ENCODE measurements around the gene GDF9.

GDF9 gene

DNA sequence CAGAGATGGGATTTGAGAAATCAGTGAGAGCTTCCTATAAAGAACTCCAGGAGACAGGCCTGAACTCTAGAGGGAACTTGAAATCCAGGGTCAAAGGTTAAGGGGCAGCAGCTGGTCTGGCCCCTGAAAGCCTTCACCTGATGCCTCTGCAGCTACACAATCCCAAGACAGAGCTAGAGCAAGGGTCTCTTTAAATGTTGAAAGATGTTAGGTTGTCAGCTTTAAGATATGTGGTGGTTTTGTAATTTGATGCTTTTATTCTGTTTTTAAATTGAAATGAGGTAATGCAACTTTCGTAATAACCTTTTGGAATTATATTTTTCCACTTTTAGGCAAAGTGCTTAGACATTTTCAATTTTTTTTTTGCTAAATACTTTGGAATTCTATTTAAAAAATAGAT is 50.8 kb downstream of the GDF9 start:
- DNase-seq (ENCODE audit: low read depth), result no peak
- no peak overlapping the region for H3K4me3 ChIP-seq (ENCODE audit: low read depth, low read length)
- TF ChIP-seq, protein P1, sequence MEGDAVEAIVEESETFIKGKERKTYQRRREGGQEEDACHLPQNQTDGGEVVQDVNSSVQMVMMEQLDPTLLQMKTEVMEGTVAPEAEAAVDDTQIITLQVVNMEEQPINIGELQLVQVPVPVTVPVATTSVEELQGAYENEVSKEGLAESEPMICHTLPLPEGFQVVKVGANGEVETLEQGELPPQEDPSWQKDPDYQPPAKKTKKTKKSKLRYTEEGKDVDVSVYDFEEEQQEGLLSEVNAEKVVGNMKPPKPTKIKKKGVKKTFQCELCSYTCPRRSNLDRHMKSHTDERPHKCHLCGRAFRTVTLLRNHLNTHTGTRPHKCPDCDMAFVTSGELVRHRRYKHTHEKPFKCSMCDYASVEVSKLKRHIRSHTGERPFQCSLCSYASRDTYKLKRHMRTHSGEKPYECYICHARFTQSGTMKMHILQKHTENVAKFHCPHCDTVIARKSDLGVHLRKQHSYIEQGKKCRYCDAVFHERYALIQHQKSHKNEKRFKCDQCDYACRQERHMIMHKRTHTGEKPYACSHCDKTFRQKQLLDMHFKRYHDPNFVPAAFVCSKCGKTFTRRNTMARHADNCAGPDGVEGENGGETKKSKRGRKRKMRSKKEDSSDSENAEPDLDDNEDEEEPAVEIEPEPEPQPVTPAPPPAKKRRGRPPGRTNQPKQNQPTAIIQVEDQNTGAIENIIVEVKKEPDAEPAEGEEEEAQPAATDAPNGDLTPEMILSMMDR (IDR thresholded peaks at IDR 0.05; ENCODE audit: insufficient read depth, low read depth, low read length, missing control alignments), result no peak

DNA sequence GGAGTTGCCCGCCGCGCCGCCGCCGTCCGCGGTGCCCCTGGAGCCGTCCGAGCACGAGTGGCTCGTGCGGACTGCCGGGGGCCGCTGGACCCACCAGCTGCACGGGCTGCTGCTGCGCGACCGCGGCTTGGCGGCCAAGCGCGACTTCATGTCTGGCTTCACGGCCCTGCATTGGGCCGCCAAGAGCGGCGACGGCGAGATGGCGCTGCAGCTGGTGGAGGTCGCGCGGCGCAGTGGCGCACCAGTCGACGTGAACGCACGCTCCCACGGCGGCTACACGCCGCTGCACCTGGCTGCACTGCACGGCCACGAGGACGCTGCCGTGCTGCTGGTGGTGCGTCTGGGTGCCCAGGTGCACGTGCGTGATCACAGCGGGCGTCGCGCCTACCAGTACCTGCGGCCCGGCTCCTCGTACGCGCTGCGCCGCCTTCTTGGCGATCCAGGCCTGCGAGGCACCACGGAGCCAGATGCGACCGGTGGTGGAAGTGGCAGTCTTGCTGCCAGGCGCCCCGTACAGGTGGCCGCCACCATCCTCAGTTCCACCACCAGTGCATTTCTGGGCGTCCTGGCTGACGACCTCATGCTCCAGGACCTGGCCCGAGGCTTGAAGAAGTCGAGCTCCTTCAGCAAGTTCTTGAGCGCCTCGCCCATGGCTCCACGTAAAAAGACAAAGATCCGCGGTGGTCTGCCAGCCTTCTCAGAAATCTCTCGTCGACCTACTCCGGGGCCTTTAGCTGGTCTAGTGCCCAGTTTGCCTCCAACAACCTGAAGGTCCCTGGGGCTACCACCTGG is 51.6 kb downstream of the GDF9 start:
- no peak overlapping the region for H3K4me3 ChIP-seq (ENCODE audit: low read depth, low read length)
- TF ChIP-seq, protein P1 (IDR thresholded peaks at IDR 0.05; ENCODE audit: insufficient read depth, low read depth, low read length, missing control alignments), result no peak
- DNase-seq (ENCODE audit: low read depth), result no peak

DNA sequence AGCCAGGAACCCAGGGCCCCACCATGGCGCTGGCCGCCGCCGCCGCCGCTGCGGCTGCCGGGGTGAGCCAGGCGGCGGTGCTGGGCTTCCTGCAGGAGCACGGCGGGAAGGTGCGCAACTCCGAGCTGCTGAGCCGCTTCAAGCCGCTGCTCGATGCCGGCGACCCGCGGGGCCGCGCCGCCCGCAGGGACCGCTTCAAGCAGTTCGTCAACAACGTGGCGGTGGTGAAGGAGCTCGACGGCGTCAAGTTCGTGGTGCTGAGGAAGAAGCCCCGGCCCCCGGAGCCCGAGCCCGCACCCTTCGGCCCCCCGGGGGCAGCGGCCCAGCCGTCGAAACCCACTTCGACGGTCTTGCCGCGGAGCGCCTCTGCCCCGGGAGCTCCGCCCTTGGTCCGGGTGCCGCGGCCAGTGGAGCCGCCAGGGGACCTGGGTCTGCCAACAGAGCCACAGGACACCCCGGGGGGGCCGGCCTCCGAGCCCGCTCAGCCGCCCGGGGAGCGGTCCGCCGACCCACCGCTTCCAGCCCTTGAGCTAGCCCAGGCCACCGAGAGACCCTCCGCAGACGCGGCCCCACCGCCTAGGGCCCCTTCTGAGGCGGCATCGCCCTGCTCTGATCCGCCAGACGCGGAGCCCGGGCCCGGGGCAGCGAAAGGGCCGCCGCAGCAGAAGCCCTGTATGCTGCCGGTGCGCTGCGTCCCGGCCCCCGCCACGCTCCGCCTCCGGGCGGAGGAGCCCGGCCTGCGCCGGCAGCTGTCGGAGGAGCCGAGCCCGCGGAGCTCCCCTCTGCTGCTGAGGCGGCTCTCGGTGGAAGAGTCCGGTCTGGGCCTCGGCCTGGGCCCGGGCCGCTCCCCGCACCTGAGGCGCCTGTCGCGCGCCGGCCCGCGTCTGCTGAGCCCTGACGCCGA is 52.4 kb downstream of the GDF9 start:
- peak overlapping the region; percentile 11; the same call in 1 of the 2 replicates for H3K4me3 ChIP-seq (ENCODE audit: low read depth, low read length)
- peak; percentile 56 for DNase-seq (ENCODE audit: low read depth)
- TF ChIP-seq, protein P1 (IDR thresholded peaks at IDR 0.05; ENCODE audit: insufficient read depth, low read depth, low read length, missing control alignments), result no peak

DNA sequence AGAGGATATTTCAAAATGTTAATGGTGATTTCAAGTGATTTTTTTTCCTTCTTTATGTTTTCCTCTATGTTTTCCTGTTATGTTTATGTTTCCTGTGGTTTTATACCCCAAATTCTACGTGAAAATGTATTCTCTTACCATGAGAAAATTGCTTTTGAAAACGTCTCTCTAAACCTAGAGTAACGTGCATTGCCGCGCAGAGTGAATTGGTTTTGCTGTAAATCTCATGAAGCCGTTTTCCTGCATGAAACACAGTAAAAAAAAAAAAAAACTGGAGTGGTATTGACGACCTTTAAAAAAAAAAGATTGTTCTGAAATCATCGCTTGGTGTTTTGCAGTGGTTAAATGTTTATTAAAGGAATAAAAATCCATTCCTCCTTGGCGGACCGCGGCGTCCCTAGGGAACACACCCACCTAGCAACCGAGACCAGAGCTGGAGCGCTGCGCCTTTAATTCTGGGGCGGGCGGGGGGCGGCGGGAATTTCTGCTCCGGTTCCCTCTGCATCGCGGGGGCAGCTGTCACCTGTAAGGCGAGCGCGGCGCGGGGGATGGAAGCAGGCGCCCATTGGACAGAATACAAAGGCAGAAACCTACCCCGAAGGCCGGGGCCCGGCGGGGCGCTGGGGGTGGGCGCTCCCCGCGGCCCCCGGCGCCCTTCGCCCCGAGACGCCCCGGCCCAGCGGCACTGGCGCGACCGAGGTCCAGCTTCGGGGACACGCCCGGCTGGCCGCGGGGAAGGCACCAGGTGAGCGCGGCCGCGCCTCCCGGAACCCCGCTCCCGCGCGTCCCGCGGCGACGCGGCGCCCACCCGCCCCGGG is 53.3 kb downstream of the GDF9 start, which contains the start of gene SOWAHA:
TSS of gene SOWAHA (plus strand) at position 522 of the 818 bp plus-strand sequence. CDS start 320 bp downstream, outside the sequence.
- H3K4me3 ChIP-seq (ENCODE audit: low read depth, low read length), result peak within 1 kb of the TSS; percentile 17
- no peak for DNase-seq (ENCODE audit: low read depth)
- TF ChIP-seq, protein P1 (IDR thresholded peaks at IDR 0.05; ENCODE audit: insufficient read depth, low read depth, low read length, missing control alignments), result no peak

DNA sequence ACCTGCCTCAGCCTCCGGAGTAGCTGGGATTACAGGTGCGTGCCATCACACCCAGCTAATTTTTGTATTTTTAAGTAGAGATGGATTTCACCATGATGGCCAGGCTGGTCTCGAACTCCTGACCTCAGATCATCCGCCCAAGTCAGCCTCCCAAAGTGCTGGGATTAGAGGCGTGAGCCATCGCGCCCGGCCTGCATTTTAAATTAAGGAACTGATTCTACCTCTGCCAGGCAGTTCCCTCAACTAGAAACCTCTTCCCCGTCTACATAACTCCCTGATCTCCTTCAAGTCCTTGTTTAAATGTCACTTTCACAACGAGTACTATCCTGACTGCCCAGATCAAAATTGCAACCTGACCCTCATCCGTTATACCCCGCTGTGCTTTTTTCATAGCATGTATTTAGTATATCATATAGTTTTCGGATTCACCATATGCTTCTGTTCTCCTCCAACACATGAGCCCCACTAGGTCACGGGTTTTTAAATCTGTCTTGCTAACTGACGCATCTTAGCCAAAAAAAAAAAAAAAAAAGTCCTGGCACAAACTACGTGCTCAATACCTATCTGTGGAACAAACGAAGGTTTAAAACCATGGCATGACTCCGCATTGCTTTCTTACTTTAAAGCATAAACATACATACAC is 54.0 kb downstream of the GDF9 start:
- no peak for DNase-seq (ENCODE audit: low read depth)
- H3K4me3 ChIP-seq (ENCODE audit: low read depth, low read length), result no peak overlapping the region
- TF ChIP-seq, protein P1 (IDR thresholded peaks at IDR 0.05; ENCODE audit: insufficient read depth, low read depth, low read length, missing control alignments), result no peak

Data from GM12865 (cell line).